KG1 (cell line): ENCODE data around the gene CARHSP1.
"Not testable (repeated sequence)": the region's sequence is repeated elsewhere in the genome, so short reads cannot be mapped to it uniquely, and the experiment has no call there.

ENCODE experiments used
- DNase-seq: peaks from one replicate; lab custom pipeline; 2025; lab: John Stamatoyannopoulos, UW

CARHSP1 gene

GRCh38 chr16:8828541-8829165 lies 40.2 kb downstream of the CARHSP1 start:
- DNase-seq, result no peak

GRCh38 chr16:8826278-8826879 lies 42.4 kb downstream of the CARHSP1 start:
- DNase-seq, result no peak

DNA sequence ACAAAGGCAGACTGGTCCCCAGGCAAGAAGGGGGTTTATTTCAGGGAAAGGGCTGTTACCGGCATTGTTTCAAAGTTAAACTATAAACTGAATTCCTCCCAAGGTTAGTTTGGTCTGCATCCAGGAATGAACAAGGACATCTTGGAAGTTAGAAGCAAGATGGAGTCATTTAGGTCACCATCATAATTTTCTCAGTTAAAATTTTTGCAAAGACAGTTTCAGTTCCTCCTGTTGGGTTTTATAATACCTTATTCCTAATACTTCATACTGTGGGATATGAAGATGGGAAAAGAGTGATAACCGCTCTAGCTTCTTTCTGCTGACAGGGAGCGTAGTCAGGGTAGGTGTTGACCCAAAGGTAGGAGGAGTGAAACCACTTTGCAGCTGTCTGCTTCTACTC lies 46.4 kb downstream of the CARHSP1 start:
- DNase-seq, result no peak

DNA sequence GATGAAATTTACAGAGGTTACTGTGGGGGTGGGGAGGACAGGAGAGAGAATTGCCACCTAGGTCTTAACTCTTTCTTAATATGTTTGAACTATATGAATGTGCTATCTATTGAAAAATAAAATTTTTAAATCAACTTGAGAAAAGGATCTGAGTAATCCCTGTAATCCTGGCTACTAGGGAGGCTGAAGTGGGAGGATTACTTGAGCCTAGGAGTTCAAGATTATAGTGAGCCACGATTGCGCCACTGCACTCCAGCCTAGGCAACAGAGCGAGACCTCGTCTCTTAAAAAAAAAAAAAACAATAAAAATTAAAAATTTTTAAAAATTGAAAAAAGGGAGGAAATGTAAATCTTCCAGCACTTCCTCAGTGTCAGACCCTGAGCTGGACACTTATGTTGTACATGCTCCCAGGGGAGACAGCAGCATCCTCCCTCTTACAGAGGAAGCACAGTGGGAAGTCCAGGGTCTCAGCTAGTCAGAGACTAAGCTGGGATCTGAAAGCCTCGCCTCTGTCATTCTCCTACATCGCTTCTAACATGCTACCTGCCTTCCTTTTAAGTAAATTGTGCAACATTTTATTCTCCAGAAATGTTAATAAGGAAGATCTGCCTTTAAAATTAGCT lies 49.3 kb downstream of the CARHSP1 start:
- DNase-seq, result no peak

- DNase-seq, result no peak
These were observed 50.1 kb downstream of the CARHSP1 start for GRCh38 chr16:8818504-8819270.

GRCh38 chr16:8816967-8817655 lies 51.7 kb downstream of the CARHSP1 start:
- no peak for DNase-seq

GRCh38 chr16:8814095-8814806 lies 54.6 kb downstream of the CARHSP1 start:
- no peak for DNase-seq

- no peak for DNase-seq
These were observed 56.5 kb downstream of the CARHSP1 start for GRCh38 chr16:8812162-8812843.

- DNase-seq, result no peak
These were observed 60.0 kb downstream of the CARHSP1 start for GRCh38 chr16:8808613-8809353.

DNA sequence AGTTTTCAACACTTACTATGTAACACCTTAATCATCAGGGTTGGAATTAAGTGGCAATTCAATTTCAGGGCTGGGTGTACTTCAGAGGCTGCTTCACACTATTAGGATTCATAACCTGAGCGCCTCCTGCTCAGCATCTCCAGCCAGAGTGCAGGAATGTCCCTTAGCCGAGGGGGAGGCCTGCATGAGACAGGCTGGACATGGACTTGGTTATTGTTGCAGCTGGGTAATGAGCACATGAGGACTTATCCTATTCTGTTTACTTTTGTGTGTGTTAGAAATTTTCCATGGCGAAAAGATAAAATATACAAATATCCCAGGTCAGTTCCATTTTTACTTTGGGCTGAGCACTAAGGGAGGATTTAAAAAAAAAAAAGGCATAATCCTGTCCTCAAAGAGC lies 60.8 kb downstream of the CARHSP1 start:
- DNase-seq, result no peak

DNA sequence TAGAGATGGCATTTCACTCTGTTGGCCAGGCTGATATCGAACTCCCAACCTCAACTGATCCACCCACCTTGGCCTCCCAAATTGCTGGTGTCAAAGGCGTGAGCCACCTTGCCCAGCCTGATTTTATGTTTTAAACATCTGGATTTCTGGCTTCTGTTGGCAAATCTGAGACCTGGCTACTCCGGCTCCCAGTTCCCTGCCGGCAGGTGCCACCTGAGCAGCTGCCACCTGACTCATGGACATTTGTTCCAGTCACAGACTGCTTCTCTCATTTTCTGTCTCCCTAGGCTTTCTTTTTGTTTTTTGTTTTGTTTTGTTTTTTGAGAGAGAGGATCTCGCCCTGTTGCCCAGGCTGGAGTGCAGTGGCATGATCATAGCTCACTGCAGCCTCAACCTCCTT lies 61.6 kb downstream of the CARHSP1 start:
- no peak for DNase-seq

GRCh38 chr16:8806272-8806983 lies 62.4 kb downstream of the CARHSP1 start:
- DNase-seq, result no peak

- no peak for DNase-seq
These were observed 64.5 kb downstream of the CARHSP1 start for GRCh38 chr16:8804313-8804712.

DNA sequence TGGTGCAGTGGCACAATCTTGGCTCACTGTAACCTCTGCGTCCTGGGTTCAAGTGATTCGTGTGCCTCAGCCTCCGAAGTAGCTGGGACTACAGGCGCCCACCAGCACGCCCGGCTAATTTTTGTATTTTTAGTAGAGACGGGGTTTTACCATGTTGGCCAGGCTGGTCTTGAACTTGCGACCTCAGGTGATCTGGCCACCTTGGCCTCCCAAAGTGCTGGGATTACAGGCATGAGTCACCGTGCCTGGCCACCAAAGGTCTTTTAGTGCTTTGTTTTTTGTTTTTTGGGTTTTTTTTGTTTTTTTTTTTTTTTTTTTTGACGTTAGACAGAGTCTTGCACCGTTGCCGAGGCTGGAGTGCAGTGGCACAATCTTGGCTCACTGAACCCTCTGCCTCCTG lies 65.1 kb downstream of the CARHSP1 start:
- not testable (repeated sequence) for DNase-seq
